DMS 273 treated with DMSO at 0.1 percent for 48 hours (cell line): ENCODE results near the gene MORF4L2.

Source experiments
- DNase-seq: peaks from one replicate; lab custom pipeline; 2025; lab: John Stamatoyannopoulos, UW

MORF4L2 gene

GRCh38 chrX:103631145-103631544 lies 55.4 kb downstream of the MORF4L2 start:
- no peak for DNase-seq

- no peak for DNase-seq
Measured at GRCh38 chrX:103630171-103630511, 56.4 kb downstream of the MORF4L2 start.

GRCh38 chrX:103629318-103630170 lies 57.0 kb downstream of the MORF4L2 start:
- DNase-seq: no peak

GRCh38 chrX:103628386-103629317 lies 57.8 kb downstream of the MORF4L2 start, which contains the start of gene TCEAL1:
TSS of gene TCEAL1 (plus strand) at chrX:103628975. CDS start at chrX:103629917, 942 bp downstream.
- DNase-seq: no peak

- no peak for DNase-seq
Measured at GRCh38 chrX:103626855-103627254, 59.6 kb downstream of the MORF4L2 start.
